NT2/D1 (cell line): ENCODE measurements around the gene AFMID.

Experiments used
- DNase-seq: peaks from one replicate; pipeline ENCODE4 v3.0.0-alpha.2; 2011; ENCODE audit warnings: low read depth, low spot score
- H3K27me3 ChIP-seq: 2 replicates; pipeline ENCODE4 v1.6.0; 2011; ENCODE audit warnings: mild to moderate bottlenecking; ENCODE audit not compliant: insufficient read length, insufficient read depth
- H3K36me3 ChIP-seq: 2 replicates; pipeline ENCODE4 v1.6.1; 2011; ENCODE audit warnings: mild to moderate bottlenecking, low read length, mixed read lengths; ENCODE audit not compliant: insufficient read depth, insufficient read length
- H3K4me1 ChIP-seq: 2 replicates; pipeline ENCODE4 v1.5.1; 2011; ENCODE audit not compliant: insufficient read depth, insufficient read length
- H3K4me3 ChIP-seq: 2 replicates; pipeline ENCODE4 v1.5.1; 2011; ENCODE audit warnings: low read depth; ENCODE audit not compliant: insufficient read length
- H3K9ac ChIP-seq: 2 replicates; pipeline ENCODE4 v1.6.0; 2011; ENCODE audit warnings: low read depth; ENCODE audit not compliant: insufficient read length
- H3K9me3 ChIP-seq: 2 replicates; pipeline ENCODE4 v1.5.1; 2011; ENCODE audit warnings: mild to moderate bottlenecking, low read length; ENCODE audit not compliant: insufficient read depth
- SUZ12 ChIP-seq: IDR thresholded peaks from 2 replicates; pipeline ENCODE4 v1.6.1; 2011; ENCODE audit not compliant: insufficient read length, insufficient read depth; ENCODE audit errors: extremely low read depth

The AFMID gene

DNA sequence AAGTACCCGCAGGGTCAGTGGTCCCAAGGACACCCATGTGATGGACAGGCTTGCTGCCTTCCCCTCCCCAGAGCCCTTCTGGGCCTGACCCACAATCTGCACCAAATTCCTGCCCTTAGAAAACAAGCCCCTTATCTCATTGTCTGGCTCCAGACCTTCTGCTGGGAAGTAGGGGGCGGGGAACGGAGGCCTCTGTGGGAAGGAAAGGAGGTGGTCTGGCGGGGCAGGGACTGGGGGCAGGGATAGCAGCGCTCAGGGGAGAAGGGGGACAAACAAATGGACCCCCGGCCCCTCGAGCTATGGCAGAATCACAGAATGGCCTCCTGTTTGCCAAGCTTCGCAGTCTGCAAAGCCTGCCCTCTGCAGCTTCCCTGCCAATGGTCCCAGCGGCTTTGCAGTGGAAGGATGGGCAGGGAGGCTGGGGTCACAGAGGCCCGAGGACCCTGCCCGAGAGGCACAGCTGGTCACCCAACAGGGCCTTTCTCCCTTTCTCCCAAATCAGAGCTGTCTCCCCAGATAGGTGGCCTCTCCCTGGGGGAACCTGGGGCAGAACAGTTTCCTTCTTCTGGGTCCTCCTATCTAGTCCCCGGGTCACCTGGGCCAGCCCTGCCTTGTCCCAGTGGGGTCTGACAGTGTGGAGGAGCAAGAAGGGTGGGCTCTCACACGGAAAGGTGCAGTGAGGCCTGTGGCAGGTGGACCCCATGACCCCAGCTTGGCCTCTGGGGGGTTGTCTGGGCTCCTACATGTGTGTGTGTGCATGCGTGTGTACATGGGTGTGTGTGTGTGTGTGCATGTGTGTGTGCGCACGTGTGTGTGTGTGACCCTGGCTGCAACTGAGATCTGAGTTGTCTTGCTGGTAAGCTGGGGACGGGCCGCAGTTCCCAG lies 69.8 kb downstream of the AFMID start:
- Histone ChIP-seq H3K36me3 (no peaks in the 10 kb centered on the region), H3K9me3 (no peaks in the 10 kb centered on the region), H3K27me3 (no peaks in the 10 kb centered on the region), H3K4me3 (no peak overlapping the region), H3K9ac (no peak overlapping the region), H3K4me1 (peaks cover 34% of the 10 kb centered on the region)
- no peak for DNase-seq
- TF ChIP-seq SUZ12, result no peak
